GM21529 (cell line): ENCODE measurements around the gene DIO3.
"Not testable (repeated sequence)": the region's sequence is repeated elsewhere in the genome, so short reads cannot be mapped to it uniquely, and the experiment has no call there.

Experiments
- ATAC-seq: cut with Tn5 transposase; IDR thresholded peaks from one replicate; pipeline ENCODE4 v1.9.1; 2021; ENCODE audit not compliant: unreplicated experiment

DIO3 gene

GRCh38 chr14:101557811-101558738, 3.2 kb upstream of the DIO3 start:
- ATAC-seq = no peak

- ATAC-seq = no peak
Measured at GRCh38 chr14:101558739-101559240, 2.5 kb upstream of the DIO3 start.

- ATAC-seq = no peak
Measured at GRCh38 chr14:101559250-101559623, 2.1 kb upstream of the DIO3 start.

- no peak for ATAC-seq
Measured at GRCh38 chr14:101559624-101560533, 1.4 kb upstream of the DIO3 start.

GRCh38 chr14:101560534-101561113, 671 bp upstream of the DIO3 start:
- no peak for ATAC-seq

- ATAC-seq = no peak
Measured at GRCh38 chr14:101561897-101562490, 699 bp downstream of the DIO3 start.

GRCh38 chr14:101562659-101563351, 1.5 kb downstream of the DIO3 start:
- ATAC-seq = no peak

GRCh38 chr14:101563352-101563653, 2.0 kb downstream of the DIO3 start:
- no peak for ATAC-seq

GRCh38 chr14:101563654-101564443, 2.6 kb downstream of the DIO3 start:
- ATAC-seq = no peak

GRCh38 chr14:101564444-101564776, 3.1 kb downstream of the DIO3 start:
- ATAC-seq = no peak

GRCh38 chr14:101564819-101565698, 3.8 kb downstream of the DIO3 start:
- ATAC-seq = no peak

- ATAC-seq = no peak
Measured at GRCh38 chr14:101567252-101567651, 6.0 kb downstream of the DIO3 start.

- ATAC-seq = no peak
Measured at GRCh38 chr14:101571004-101571403, 9.7 kb downstream of the DIO3 start.

GRCh38 chr14:101572526-101572925, 11.2 kb downstream of the DIO3 start:
- ATAC-seq = not testable (repeated sequence)

GRCh38 chr14:101573289-101573688, 12.0 kb downstream of the DIO3 start:
- ATAC-seq = no peak

GRCh38 chr14:101575581-101575980, 14.3 kb downstream of the DIO3 start:
- ATAC-seq = no peak

- ATAC-seq = no peak
Measured at GRCh38 chr14:101577221-101577909, 16.1 kb downstream of the DIO3 start.

GRCh38 chr14:101578489-101578888, 17.2 kb downstream of the DIO3 start:
- no peak for ATAC-seq
